ENCODE measurements around the gene EBPL.

DNA sequence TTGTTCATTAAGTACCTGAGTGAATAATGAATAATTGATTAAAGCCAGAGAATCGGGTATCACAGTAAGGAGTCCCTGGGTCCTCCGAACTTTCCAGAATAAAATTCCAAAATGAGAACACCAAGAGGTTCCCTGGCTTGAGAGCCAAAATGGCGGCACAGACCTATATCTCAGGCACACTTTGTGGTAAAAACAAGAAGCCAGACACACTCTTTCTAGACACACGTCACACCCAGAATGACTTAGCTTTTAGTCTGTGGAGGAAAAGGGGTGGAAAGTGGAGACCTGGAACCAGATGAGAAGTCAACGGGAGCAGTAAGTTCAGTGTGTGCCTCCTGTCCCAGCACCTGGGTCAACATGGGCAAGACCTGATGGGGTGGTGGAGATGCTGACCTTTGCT, 54.6 kb downstream of the EBPL start:
- no peak for TF ChIP-seq AFF4 (CRISPR knock-in tag; IDR thresholded peaks at IDR 0.05)
- no peak for TF ChIP-seq POLR3G (IDR thresholded peaks at IDR 0.05; ENCODE audit: extremely low read depth, insufficient read length, insufficient replicate concordance)
- no peak for TF ChIP-seq ZSCAN29 (IDR thresholded peaks at IDR 0.05)
- TF ChIP-seq TBL1XR1 (IDR thresholded peaks at IDR 0.05; ENCODE audit: low read length in 2 of 2): no peak
- TF ChIP-seq, protein P1, sequence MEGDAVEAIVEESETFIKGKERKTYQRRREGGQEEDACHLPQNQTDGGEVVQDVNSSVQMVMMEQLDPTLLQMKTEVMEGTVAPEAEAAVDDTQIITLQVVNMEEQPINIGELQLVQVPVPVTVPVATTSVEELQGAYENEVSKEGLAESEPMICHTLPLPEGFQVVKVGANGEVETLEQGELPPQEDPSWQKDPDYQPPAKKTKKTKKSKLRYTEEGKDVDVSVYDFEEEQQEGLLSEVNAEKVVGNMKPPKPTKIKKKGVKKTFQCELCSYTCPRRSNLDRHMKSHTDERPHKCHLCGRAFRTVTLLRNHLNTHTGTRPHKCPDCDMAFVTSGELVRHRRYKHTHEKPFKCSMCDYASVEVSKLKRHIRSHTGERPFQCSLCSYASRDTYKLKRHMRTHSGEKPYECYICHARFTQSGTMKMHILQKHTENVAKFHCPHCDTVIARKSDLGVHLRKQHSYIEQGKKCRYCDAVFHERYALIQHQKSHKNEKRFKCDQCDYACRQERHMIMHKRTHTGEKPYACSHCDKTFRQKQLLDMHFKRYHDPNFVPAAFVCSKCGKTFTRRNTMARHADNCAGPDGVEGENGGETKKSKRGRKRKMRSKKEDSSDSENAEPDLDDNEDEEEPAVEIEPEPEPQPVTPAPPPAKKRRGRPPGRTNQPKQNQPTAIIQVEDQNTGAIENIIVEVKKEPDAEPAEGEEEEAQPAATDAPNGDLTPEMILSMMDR (IDR thresholded peaks at IDR 0.05 in 2 of 3, conservative IDR thresholded peaks at IDR 0.05 in 1 of 3; ENCODE audit: insufficient read depth in 2 of 3, low read depth in 1 of 3, low read length in 3 of 3): no peak
- TF ChIP-seq SMARCA4 (IDR thresholded peaks at IDR 0.05): no peak
- no peak for TF ChIP-seq JUND (IDR thresholded peaks at IDR 0.05; ENCODE audit: borderline replicate concordance, low read depth, low read length)
- no peak for TF ChIP-seq JUND (tag; IDR thresholded peaks at IDR 0.05; ENCODE audit: borderline replicate concordance, low read depth, low read length)
- no peak for TF ChIP-seq TEAD4 (IDR thresholded peaks at IDR 0.05; ENCODE audit: low read length)
- TF ChIP-seq TEAD4 (CRISPR knock-in tag; IDR thresholded peaks at IDR 0.05; ENCODE audit: borderline replicate concordance): no peak
- no peak for TF ChIP-seq MAX (CRISPR knock-in tag; IDR thresholded peaks at IDR 0.05)
- no peak for TF ChIP-seq KLF1 (tag; IDR thresholded peaks at IDR 0.05)
- TF ChIP-seq NFXL1 (CRISPR knock-in tag; IDR thresholded peaks at IDR 0.05): no peak
- TF ChIP-seq RCOR1 (IDR thresholded peaks at IDR 0.05; ENCODE audit: borderline replicate concordance in 1 of 2, low read depth in 2 of 2, low read length in 2 of 2): no peak
